PC-9 (cell line): Measurements from ENCODE around the gene MRO.

Experiments used
- EZH2 ChIP-seq: fragments of 200-600 bp; sonication (generic); IDR thresholded peaks from 2 replicates; pipeline ENCODE4 v1.8.0; 2017; ENCODE audit warnings: antibody characterized with exemption, low read depth
- TF ChIP-seq, protein P1 (sequence below): fragments of 200-600 bp; sonication (generic); conservative IDR thresholded peaks from 2 replicates; pipeline ENCODE4 v1.6.1; 2017; ENCODE audit warnings: mixed run types, antibody characterized with exemption, mild to moderate bottlenecking, moderate library complexity

DNA sequence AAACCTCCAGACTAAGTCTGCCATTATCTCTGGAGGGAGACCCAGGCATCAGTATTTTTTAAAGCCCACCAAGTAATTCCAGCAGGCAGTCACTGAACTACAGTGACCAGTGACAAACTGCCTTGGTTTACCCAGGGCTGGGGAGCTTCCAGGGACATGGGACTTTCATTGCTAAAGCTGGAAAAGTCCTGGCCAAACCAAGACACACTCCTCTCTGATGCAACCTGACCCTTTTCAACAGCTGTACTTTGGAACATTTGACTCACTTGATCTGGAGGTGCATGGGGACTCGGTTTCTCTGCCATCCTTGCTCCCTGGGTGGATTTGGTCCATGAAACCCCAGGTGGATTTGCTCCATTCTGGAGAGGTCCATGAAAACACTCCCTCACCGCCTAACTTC is 7.0 kb downstream of the MRO start:
- TF ChIP-seq, protein P1, sequence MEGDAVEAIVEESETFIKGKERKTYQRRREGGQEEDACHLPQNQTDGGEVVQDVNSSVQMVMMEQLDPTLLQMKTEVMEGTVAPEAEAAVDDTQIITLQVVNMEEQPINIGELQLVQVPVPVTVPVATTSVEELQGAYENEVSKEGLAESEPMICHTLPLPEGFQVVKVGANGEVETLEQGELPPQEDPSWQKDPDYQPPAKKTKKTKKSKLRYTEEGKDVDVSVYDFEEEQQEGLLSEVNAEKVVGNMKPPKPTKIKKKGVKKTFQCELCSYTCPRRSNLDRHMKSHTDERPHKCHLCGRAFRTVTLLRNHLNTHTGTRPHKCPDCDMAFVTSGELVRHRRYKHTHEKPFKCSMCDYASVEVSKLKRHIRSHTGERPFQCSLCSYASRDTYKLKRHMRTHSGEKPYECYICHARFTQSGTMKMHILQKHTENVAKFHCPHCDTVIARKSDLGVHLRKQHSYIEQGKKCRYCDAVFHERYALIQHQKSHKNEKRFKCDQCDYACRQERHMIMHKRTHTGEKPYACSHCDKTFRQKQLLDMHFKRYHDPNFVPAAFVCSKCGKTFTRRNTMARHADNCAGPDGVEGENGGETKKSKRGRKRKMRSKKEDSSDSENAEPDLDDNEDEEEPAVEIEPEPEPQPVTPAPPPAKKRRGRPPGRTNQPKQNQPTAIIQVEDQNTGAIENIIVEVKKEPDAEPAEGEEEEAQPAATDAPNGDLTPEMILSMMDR, result no peak
- no peak for TF ChIP-seq EZH2
